A549 (cell line): Measurements from ENCODE around the gene PSMD13. TPM values are rescaled to one million over a fixed set of nuclear protein-coding genes. Genes with fewer than 3 reads are reported as not detected.
A peak's percentile ranks its signal among the peaks of the same experiment; 100 is the strongest.
"Not testable (repeated sequence)": the region's sequence is repeated elsewhere in the genome, so short reads cannot be mapped to it uniquely, and the experiment has no call there.

Experiments
- ATAC-seq, 2 experiments: fragments of 200-7000 bp in 1 of 2; fragments of >200 bp in 1 of 2; cut with Nextera tagmentation in 1 of 2; cut with Tn5 transposase in 1 of 2; 3 replicates each; pipeline versions ENCODE4 v1.8.0 to v1.9.1; 2018 to 2020; ENCODE audit warnings: mild to moderate bottlenecking in 1 of 2, moderate library complexity in 1 of 2
- CTCF ChIA-PET: fragments of 300-600 bp; sonication (Branson Sonifier 250); formaldehyde crosslinking; extraction: SDS; loops from one replicate; lab custom pipeline; 2021; ENCODE audit warnings: antibody characterized with exemption, inconsistent platforms; lab: Yijun Ruan, JAX
- POLR2A ChIA-PET: fragments of 350-600 bp; formaldehyde crosslinking; extraction: SDS; loops from one replicate; lab custom pipeline; 2021; ENCODE audit warnings: antibody characterized with exemption, inconsistent platforms; lab: Yijun Ruan, JAX
- DNase-seq, 2 experiments: peaks; one replicate each; pipeline versions ENCODE4 v3.0.0 to v3.0.0-alpha.2; 2011 to 2016; ENCODE audit warnings: low read depth in 1 of 2, low spot score in 1 of 2
- FAIRE-seq: peaks from 2 replicates; lab custom pipeline; 2011; peaks lifted over from hg19 to GRCh38; lab: Jason Lieb, UNC
- H3K27ac ChIP-seq, 2 experiments: fragments of >200 bp; sonication (Bioruptor Twin); formaldehyde crosslinking; 3 replicates each; pipeline ENCODE4 v1.5.1; 2016 to 2017
- H3K4me1 ChIP-seq: fragments of >200 bp; sonication (Bioruptor Twin); formaldehyde crosslinking; 3 replicates; pipeline ENCODE4 v1.6.1; 2016
- H3K4me2 ChIP-seq: fragments of >200 bp; sonication (Bioruptor Twin); formaldehyde crosslinking; 3 replicates; pipeline ENCODE4 v1.6.1; 2016
- H3K4me3 ChIP-seq: fragments of >200 bp; sonication (Bioruptor Twin); formaldehyde crosslinking; 3 replicates; pipeline ENCODE4 v1.5.1; 2016
- H3K9me3 ChIP-seq: fragments of >200 bp; sonication (Bioruptor Twin); formaldehyde crosslinking; 3 replicates; pipeline ENCODE4 v1.6.1; 2016
- CTCF ChIP-seq: fragments of >200 bp; sonication (Bioruptor Twin); formaldehyde crosslinking; IDR thresholded peaks from 3 replicates; pipeline ENCODE4 v1.5.1; 2016
- EP300 ChIP-seq, 2 experiments: fragments of >200 bp; sonication (Bioruptor Twin); formaldehyde crosslinking; IDR thresholded peaks; 2 replicates in 1 of 2; 3 replicates in 1 of 2; pipeline ENCODE4 v1.6.1; 2016 to 2017
- FOXS1 ChIP-seq: fragments of 250-450 bp; sonication (Bioruptor Pico); IDR thresholded peaks from 2 replicates; pipeline ENCODE4 v1.5.0; 2020; ENCODE audit warnings: mild to moderate bottlenecking, moderate library complexity
- POLR2A ChIP-seq: IDR thresholded peaks from 2 replicates; pipeline ENCODE4 v1.6.1; 2012; ENCODE audit warnings: mild to moderate bottlenecking, low read length
- POLR2AphosphoS2 ChIP-seq: conservative IDR thresholded peaks from 2 replicates; pipeline ENCODE4 v1.6.1; 2012; ENCODE audit warnings: low read length, improper control_type of control experiment, inconsistent platforms
- RAD21 ChIP-seq, 2 experiments: fragments of >200 bp in 1 of 2; sonication (Bioruptor Twin) in 1 of 2; formaldehyde crosslinking in 1 of 2; IDR thresholded peaks in 1 of 2; conservative IDR thresholded peaks in 1 of 2; 2 replicates in 1 of 2; 3 replicates in 1 of 2; pipeline ENCODE4 v1.6.1; 2012 to 2018; ENCODE audit warnings: inconsistent platforms in 1 of 2
- SMC3 ChIP-seq: fragments of >200 bp; sonication (Bioruptor Twin); formaldehyde crosslinking; IDR thresholded peaks from 3 replicates; pipeline ENCODE4 v1.6.1; 2018; ENCODE audit warnings: inconsistent platforms
- SREBF2 ChIP-seq: fragments of 450-650 bp; IDR thresholded peaks from 2 replicates; pipeline ENCODE4 v1.6.1; 2014; ENCODE audit warnings: mild to moderate bottlenecking, moderate library complexity
- WGBS: methylation state at CpG from one replicate; pipeline ENCODE4 v1.1.6; 2017; ENCODE audit errors: missing lambda C conversion rate; 5-methylcytosine and 5-hydroxymethylcytosine counted together
- polyA plus RNA-seq, 4 experiments: library from polyadenylated mRNA; depleted of rRNA in 3 of 4; stranded (reverse); fragments of >200 nt; fragmentation: RNase III in 1 of 4; extraction: RNeasy Plus Mini Kit Qiagen cat#74134 plus additional on column Dnase treatment in 1 of 4; gene quantifications; 2 replicates in 3 of 4; 3 replicates in 1 of 4; pipeline ENCODE4 v1.2.3, GENCODE V29; 2011 to 2017

PSMD13 gene
- polyA plus RNA-seq, 2 of the 4 experiments (the other 2 are of a cell fraction): 153 to 198 TPM

- H3K27ac ChIP-seq, H3K9me3 ChIP-seq, DNase-seq, CTCF ChIA-PET, H3K4me3 ChIP-seq, POLR2A ChIA-PET, H3K4me1 ChIP-seq, H3K4me2 ChIP-seq: not testable (repeated sequence)
- WGBS: 68% methylated on average over 5 of the region's 8 CpGs
- TF ChIP-seq CTCF (peak; percentile 47), SMC3 (peak; percentile 33; the same call in 2 of the 3 replicates), RAD21 (conservative IDR thresholded peaks at IDR 0.05 in 1 of 2, IDR thresholded peaks at IDR 0.05 in 1 of 2) (peak; percentile 40 to 43)
- FAIRE-seq (peak; percentile 96), ATAC-seq (peak; percentile 61 to 92)
Measured at GRCh38 chr11:191490-192478, 45.0 kb upstream of the PSMD13 start.

- H3K4me1 ChIP-seq, DNase-seq, POLR2A ChIA-PET, FAIRE-seq, H3K9me3 ChIP-seq, CTCF ChIA-PET, ATAC-seq, H3K27ac ChIP-seq, H3K4me3 ChIP-seq, H3K4me2 ChIP-seq: not testable (repeated sequence)
- 54% methylated on average over 3 of the region's 11 CpGs for WGBS
Measured at GRCh38 chr11:192674-193128, 44.1 kb upstream of the PSMD13 start, which contains the start of gene SCGB1C1. TSS of gene SCGB1C1 (plus strand) at chr11:193078. CDS start at chr11:193100, 22 bp downstream.

- POLR2A ChIA-PET, FAIRE-seq, H3K4me2 ChIP-seq, H3K27ac ChIP-seq, CTCF ChIA-PET, H3K4me1 ChIP-seq, DNase-seq, H3K4me3 ChIP-seq, H3K9me3 ChIP-seq: not testable (repeated sequence)
- ATAC-seq: 0 out of 6 replicates have a peak, but pooled peaks of 1 of the 2 experiments have one; percentile 16
- 48% methylated on average over 5 of the region's 5 CpGs for WGBS
Measured at GRCh38 chr11:193481-193880, 43.3 kb upstream of the PSMD13 start.

- CTCF ChIA-PET: interaction anchor here (0.8 kb wide), 1 partner anchor 10 kb away, joined by 3 read pairs; no protein-coding TSS in a partner anchor
- H3K4me1 ChIP-seq: no peaks in the 10 kb centered on the region
- POLR2A ChIA-PET: interaction anchor here (3.2 kb wide), 1 partner anchor 10 kb away, joined by 15 read pairs; the partner anchor contains the start of genes BET1L and RIC8A
- WGBS: 80% methylated on average over 20 of the region's 23 CpGs
- H3K27ac ChIP-seq: no peak overlapping the region
- peak in 1 of 2 experiments; percentile 20; a peak in 3 of 6 replicates for ATAC-seq
- no peak for TF ChIP-seq POLR2A
- no peak for TF ChIP-seq SREBF2
- H3K9me3 ChIP-seq: no peaks in the 10 kb centered on the region
- H3K4me3 ChIP-seq: no peak overlapping the region
- DNase-seq: no peak
- no peak for FAIRE-seq
- H3K4me2 ChIP-seq: no peak overlapping the region
Measured at GRCh38 chr11:196786-197731, 39.7 kb upstream of the PSMD13 start.

GRCh38 chr11:197741-198235, 39.0 kb upstream of the PSMD13 start:
- H3K9me3 ChIP-seq: no peaks in the 10 kb centered on the region
- no peak overlapping the region for H3K4me2 ChIP-seq
- no peak for DNase-seq
- ChIA-PET POLR2A (interaction anchor here (3.2 kb wide), 1 partner anchor 9 kb away, joined by 15 read pairs; the partner anchor contains the start of genes BET1L and RIC8A), CTCF (interaction anchor here (0.7 kb wide), 1 partner anchor 251 kb away, joined by 5 read pairs; no protein-coding TSS in a partner anchor)
- no peak for FAIRE-seq
- no peak; a peak in 1 of 6 replicates for ATAC-seq
- 74% methylated on average over 9 of the region's 9 CpGs for WGBS
- H3K4me3 ChIP-seq: no peak overlapping the region
- TF ChIP-seq FOXS1 (CRISPR knock-in tag): no peak
- TF ChIP-seq POLR2AphosphoS2: no peak
- no peak for TF ChIP-seq EP300 (IDR thresholded peaks at IDR 0.05)
- no peaks in the 10 kb centered on the region for H3K4me1 ChIP-seq
- no peak overlapping the region for H3K27ac ChIP-seq
